Panc1 (cell line): Measurements from ENCODE around the gene TNS4. TPM values are rescaled to one million over a fixed set of nuclear protein-coding genes. Genes with fewer than 3 reads are reported as not detected.

ENCODE experiments used
- ATAC-seq: fragments of 200-7000 bp; cut with Tn5 transposase; 2 replicates; pipeline ENCODE4 v1.9.1; 2020; ENCODE audit warnings: mild to moderate bottlenecking, moderate library complexity
- BruUV-seq: library from RNA; stranded (reverse); fragments of 400-500 nt; replicated peaks from 2 replicates; lab custom pipeline; 2021; lab: Mats Ljungman, UMichigan
- CTCF ChIA-PET: fragments of 300-600 bp; sonication (Branson Sonifier 250); formaldehyde crosslinking; loops from one replicate; lab custom pipeline; 2022; ENCODE audit warnings: antibody characterized with exemption; lab: Charles Lee
- POLR2A ChIA-PET: fragments of 300-600 bp; sonication (Branson Sonifier 250); formaldehyde crosslinking; loops from one replicate; lab custom pipeline; 2022; ENCODE audit warnings: antibody characterized with exemption; lab: Charles Lee
- DNase-seq: peaks from one replicate; pipeline ENCODE4 v3.0.0-alpha.2; 2010; ENCODE audit warnings: low read depth, low spot score
- H3K27ac ChIP-seq: 2 replicates; pipeline ENCODE4 v1.5.1; 2011; ENCODE audit warnings: mild to moderate bottlenecking, low read length, inconsistent platforms
- H3K27me3 ChIP-seq: fragments of 200-500 bp; sonication (Bioruptor generic); 2 replicates; pipeline ENCODE4 v1.6.0; 2014; ENCODE audit warnings: low read length, inconsistent platforms; ENCODE audit not compliant: control insufficient read depth, insufficient read depth
- H3K36me3 ChIP-seq: fragments of 200-500 bp; sonication (Bioruptor generic); 2 replicates; pipeline ENCODE4 v1.5.1; 2014; ENCODE audit warnings: inconsistent platforms, mild to moderate bottlenecking, low read length, moderate library complexity; ENCODE audit not compliant: control insufficient read depth, insufficient read depth
- H3K4me1 ChIP-seq: 2 replicates; pipeline ENCODE4 v1.5.1; 2011; ENCODE audit warnings: inconsistent platforms, mild to moderate bottlenecking, low read length, moderate library complexity; ENCODE audit not compliant: control insufficient read depth, insufficient read depth
- H3K4me3 ChIP-seq, 2 experiments: 2 replicates each; pipeline ENCODE4 v1.5.1; 2011 to 2012; ENCODE audit warnings: low read depth in 2 of 2, low read length in 2 of 2, mild to moderate bottlenecking in 2 of 2, inconsistent platforms in 1 of 2, moderate library complexity in 1 of 2
- H3K9me3 ChIP-seq: fragments of 200-500 bp; sonication (Bioruptor generic); 2 replicates; pipeline ENCODE4 v1.5.1; 2014; ENCODE audit warnings: low read depth, mild to moderate bottlenecking, inconsistent platforms, low read length, moderate library complexity; ENCODE audit not compliant: control insufficient read depth, insufficient read depth
- CTCF ChIP-seq: fragments of 450-650 bp; IDR thresholded peaks from 2 replicates; pipeline ENCODE4 v1.5.1; 2017; ENCODE audit warnings: mild to moderate bottlenecking
- POLR2AphosphoS5 ChIP-seq: IDR thresholded peaks from 2 replicates; pipeline ENCODE4 v1.6.1; 2012; ENCODE audit warnings: mild to moderate bottlenecking, low read depth, low read length, moderate library complexity
- REST ChIP-seq, 2 experiments: IDR thresholded peaks; 2 replicates each; pipeline ENCODE4 v1.6.1; 2011 to 2012; ENCODE audit warnings: low read depth in 2 of 2, control low read depth in 1 of 2, low read length in 1 of 2, mild to moderate bottlenecking in 1 of 2, moderate library complexity in 1 of 2; ENCODE audit not compliant: insufficient read depth in 1 of 2
- SIN3A ChIP-seq: IDR thresholded peaks from 2 replicates; pipeline ENCODE4 v1.6.1; 2012; ENCODE audit warnings: low read depth, mild to moderate bottlenecking, low read length, moderate library complexity, borderline replicate concordance; ENCODE audit not compliant: insufficient read depth
- TCF7L2 ChIP-seq: IDR thresholded peaks from 2 replicates; pipeline ENCODE4 v1.6.1; 2011; ENCODE audit warnings: mild to moderate bottlenecking, low read depth, low read length, inconsistent platforms
- in situ Hi-C: cut with HindIII; loops from 2 replicates; pipeline ENCODE4 v1.10.0; 2016; ENCODE audit warnings: low sequenced_read_pairs, low pct_unique_long_range_greater_than_20kb
- intact Hi-C: fragments of 100-400 bp; cut with micrococcal nuclease; formaldehyde crosslinking; loops from one replicate; pipeline ENCODE4 v1.10.0; 2022; ENCODE audit not compliant: unreplicated experiment
- total RNA-seq: library from RNA; stranded (reverse); gene quantifications from one replicate; pipeline ENCODE4 v1.2.1, GENCODE V29; 2021; ENCODE audit not compliant: unreplicated experiment

The TNS4 gene
- total RNA-seq, 1 experiment from 2014 or later = not detected

- intact Hi-C loops = no loop called here
- no peak overlapping the region for H3K27ac ChIP-seq
- POLR2A ChIA-PET = no interaction called here
Measured at GRCh38 chr17:40433551-40434415, 67.6 kb downstream of the TNS4 start.

More at GRCh38 chr17:40433551-40434415, 67.6 kb downstream of the TNS4 start:
- H3K9me3 ChIP-seq = no peaks in the 10 kb centered on the region
- no peaks in the 10 kb centered on the region for H3K4me1 ChIP-seq
- no peaks in the 10 kb centered on the region for H3K27me3 ChIP-seq
- in situ Hi-C loops = no loop called here
- DNase-seq = no peak
- peak; percentile 81 for ATAC-seq
- H3K36me3 ChIP-seq = no peaks in the 10 kb centered on the region
- CTCF ChIA-PET = interaction anchor here (0.6 to 1.1 kb wide), 3 partner anchors 16 to 75 kb away, joined by 3 read pairs; partner anchors contain the start of gene TOP2A
- no TSS peak for BruUV-seq
- TF ChIP-seq TCF7L2 = no peak
- TF ChIP-seq CTCF = peak; percentile 78
- no peak for TF ChIP-seq REST (IDR thresholded peaks at IDR 0.05; ENCODE audit: insufficient read depth in 1 of 2, low read depth in 2 of 2, low read length in 1 of 2)
- no peak for TF ChIP-seq POLR2AphosphoS5
- TF ChIP-seq SIN3A = no peak
- H3K4me3 ChIP-seq = no peak overlapping the region
